Vagina (tissue), 2 donors: ENCODE measurements around the gene TEX54. TPM values are rescaled to one million over a fixed set of nuclear protein-coding genes. Genes with fewer than 3 reads are reported as not detected.
A peak's percentile ranks its signal among the peaks of the same experiment; 100 is the strongest.

ENCODE experiments used
- DNase-seq, 2 donors: peaks; one replicate each; pipeline ENCODE4 v3.0.0-alpha.2; 2017; ENCODE audit errors: extremely low spot score in 2 of 2
- H3K27ac ChIP-seq: fragments of 200-600 bp; sonication (generic); one replicate; pipeline ENCODE4 v1.5.1; 2019
- H3K27me3 ChIP-seq: fragments of 200-600 bp; sonication (generic); one replicate; pipeline ENCODE4 v1.5.1; 2019
- H3K36me3 ChIP-seq, 2 donors: fragments of 200-600 bp; sonication (generic); one replicate each; pipeline ENCODE4 v1.5.1; 2017 to 2019
- H3K4me1 ChIP-seq: fragments of 200-600 bp; sonication (generic); one replicate; pipeline ENCODE4 v1.5.1; 2019
- H3K4me3 ChIP-seq, 2 donors: fragments of 200-600 bp; sonication (generic); 1 replicate in 1 of 2; 2 replicates in 1 of 2; pipeline ENCODE4 v1.5.1; 2016 to 2019
- H3K9me3 ChIP-seq: fragments of 200-600 bp; sonication (generic); one replicate; pipeline ENCODE4 v1.5.1; 2019
- POLR2A ChIP-seq, 2 donors: fragments of 450-650 bp; IDR thresholded peaks; one replicate each; pipeline ENCODE4 v1.6.1; 2017; ENCODE audit warnings: antibody characterized with exemption in 2 of 2, mild to moderate bottlenecking in 2 of 2, moderate library complexity in 2 of 2
- POLR2AphosphoS5 ChIP-seq, 2 donors: sonication (generic); formaldehyde crosslinking; IDR thresholded peaks; one replicate each; pipeline ENCODE4 v1.9.0; 2017; ENCODE audit warnings: antibody characterized with exemption in 2 of 2, mild to moderate bottlenecking in 2 of 2, low read depth in 1 of 2; ENCODE audit not compliant: insufficient read depth in 1 of 2
- intact Hi-C: fragments of 100-400 bp; cut with DNase I; formaldehyde crosslinking; loops from one replicate; pipeline ENCODE4 v1.15.1; 2023
- total RNA-seq: library from RNA; depleted of rRNA; stranded (reverse); fragments of >200 nt; gene quantifications from one replicate; pipeline ENCODE4 v1.2.3, GENCODE V29; 2016
- TF ChIP-seq, protein P1 (sequence below), 3 experiments: fragments of 450-650 bp in 2 of 3; fragments of 200-600 bp in 1 of 3; sonication (generic) in 1 of 3; IDR thresholded peaks; one replicate each; pipeline ENCODE4 v1.5.1; 2017 to 2019; ENCODE audit warnings: antibody characterized with exemption in 3 of 3, mild to moderate bottlenecking in 2 of 3, moderate library complexity in 2 of 3

TEX54 gene
- total RNA-seq, 1 donor from 2014 or later: not detected

DNA sequence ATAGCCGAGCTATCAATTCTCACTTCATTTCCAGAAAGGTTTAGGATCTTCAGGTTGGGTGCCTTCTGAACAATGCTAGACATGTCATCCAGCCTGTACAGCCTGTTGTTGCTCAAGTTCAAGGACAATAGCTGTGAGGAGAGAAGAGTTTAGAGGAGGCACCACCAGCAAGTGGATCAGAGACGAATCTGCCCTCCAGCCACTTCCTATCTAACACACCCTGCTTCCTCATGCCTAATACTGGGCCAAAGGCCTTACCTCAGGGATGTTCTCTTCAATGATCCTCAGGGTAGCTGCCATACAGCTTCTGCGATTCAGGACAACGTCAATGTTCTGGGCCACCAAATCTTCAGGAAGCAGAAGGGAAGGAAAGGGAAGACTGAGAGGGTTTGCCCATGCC lies 31.6 kb downstream of the TEX54 start:
- H3K4me3 ChIP-seq: no peak overlapping the region
- H3K9me3 ChIP-seq: no peaks in the 10 kb centered on the region
- peaks cover 6 to 77% of the 10 kb centered on the region in 2 donors for H3K36me3 ChIP-seq
- intact Hi-C loops: loop anchor here (5.0 kb wide), 1 partner anchor 36 kb away; the partner anchor contains the start of gene WDR74
- H3K27me3 ChIP-seq: no peaks in the 10 kb centered on the region
- TF ChIP-seq POLR2AphosphoS5 (IDR thresholded peaks at IDR 0.05; ENCODE audit: insufficient read depth in 1 of 2, low read depth in 1 of 2) (no peak), POLR2A (IDR thresholded peaks at IDR 0.05) (no peak)
- TF ChIP-seq, protein P1, sequence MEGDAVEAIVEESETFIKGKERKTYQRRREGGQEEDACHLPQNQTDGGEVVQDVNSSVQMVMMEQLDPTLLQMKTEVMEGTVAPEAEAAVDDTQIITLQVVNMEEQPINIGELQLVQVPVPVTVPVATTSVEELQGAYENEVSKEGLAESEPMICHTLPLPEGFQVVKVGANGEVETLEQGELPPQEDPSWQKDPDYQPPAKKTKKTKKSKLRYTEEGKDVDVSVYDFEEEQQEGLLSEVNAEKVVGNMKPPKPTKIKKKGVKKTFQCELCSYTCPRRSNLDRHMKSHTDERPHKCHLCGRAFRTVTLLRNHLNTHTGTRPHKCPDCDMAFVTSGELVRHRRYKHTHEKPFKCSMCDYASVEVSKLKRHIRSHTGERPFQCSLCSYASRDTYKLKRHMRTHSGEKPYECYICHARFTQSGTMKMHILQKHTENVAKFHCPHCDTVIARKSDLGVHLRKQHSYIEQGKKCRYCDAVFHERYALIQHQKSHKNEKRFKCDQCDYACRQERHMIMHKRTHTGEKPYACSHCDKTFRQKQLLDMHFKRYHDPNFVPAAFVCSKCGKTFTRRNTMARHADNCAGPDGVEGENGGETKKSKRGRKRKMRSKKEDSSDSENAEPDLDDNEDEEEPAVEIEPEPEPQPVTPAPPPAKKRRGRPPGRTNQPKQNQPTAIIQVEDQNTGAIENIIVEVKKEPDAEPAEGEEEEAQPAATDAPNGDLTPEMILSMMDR (IDR thresholded peaks at IDR 0.05): no peak
- DNase-seq: no peak
- H3K27ac ChIP-seq: no peak overlapping the region
- peaks cover 33% of the 10 kb centered on the region for H3K4me1 ChIP-seq

DNA sequence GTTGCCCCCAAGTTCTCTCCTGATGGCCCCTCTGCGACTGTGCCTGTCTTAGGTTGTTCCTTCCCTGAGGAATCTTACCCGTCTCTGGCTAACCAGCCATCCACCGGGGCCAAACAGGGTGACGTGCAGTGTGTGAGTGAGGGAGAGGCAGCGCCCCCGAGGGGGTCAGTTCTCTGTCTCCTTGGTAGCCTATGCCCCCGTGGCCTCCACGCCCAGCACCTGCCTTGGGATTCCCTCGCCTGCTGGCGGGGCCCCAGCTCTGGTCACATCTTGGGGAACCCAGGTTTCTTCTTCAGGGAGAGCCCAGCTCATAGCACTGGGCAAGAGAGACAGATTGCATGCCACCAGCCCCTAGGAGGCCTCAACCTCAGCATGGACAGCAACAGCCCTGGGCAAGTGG lies 33.2 kb downstream of the TEX54 start:
- Histone ChIP-seq H3K27me3 (no peaks in the 10 kb centered on the region), H3K36me3 (peaks cover 6 to 93% of the 10 kb centered on the region in 2 donors), H3K27ac (no peak overlapping the region), H3K4me3 (no peak overlapping the region), H3K4me1 (peaks cover 25% of the 10 kb centered on the region), H3K9me3 (no peaks in the 10 kb centered on the region)
- no peak for DNase-seq
- TF ChIP-seq POLR2A (IDR thresholded peaks at IDR 0.05): no peak
- TF ChIP-seq POLR2AphosphoS5 (IDR thresholded peaks at IDR 0.05; ENCODE audit: insufficient read depth in 1 of 2, low read depth in 1 of 2): no peak
- TF ChIP-seq, protein P1 (IDR thresholded peaks at IDR 0.05): no peak
- intact Hi-C loops: no loop called here

DNA sequence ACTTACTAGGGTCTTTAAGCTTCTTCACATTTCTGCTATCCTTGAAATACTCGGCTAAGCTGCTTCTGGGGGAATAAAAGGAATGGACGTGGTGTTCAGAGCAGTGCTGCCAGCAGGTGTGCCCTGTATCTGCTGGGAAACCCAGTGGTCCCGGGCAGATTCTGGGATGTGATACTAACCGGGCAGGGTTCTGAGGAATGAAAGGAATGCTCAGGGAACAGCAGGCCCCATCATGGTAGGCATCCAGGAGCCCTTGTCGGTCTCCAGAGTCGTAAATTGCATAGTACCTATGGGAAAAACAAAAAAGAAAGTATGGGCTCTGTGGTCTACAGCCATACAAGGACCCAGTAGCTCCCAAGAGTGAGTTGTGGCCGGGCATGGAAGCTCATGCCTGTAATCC lies 36.4 kb downstream of the TEX54 start:
- H3K36me3 ChIP-seq: peaks cover 0 to 90% of the 10 kb centered on the region in 2 donors
- H3K4me1 ChIP-seq: peaks cover 12% of the 10 kb centered on the region
- no peaks in the 10 kb centered on the region for H3K9me3 ChIP-seq
- H3K27me3 ChIP-seq: no peaks in the 10 kb centered on the region
- TF ChIP-seq POLR2A (IDR thresholded peaks at IDR 0.05) (no peak), POLR2AphosphoS5 (IDR thresholded peaks at IDR 0.05; ENCODE audit: insufficient read depth in 1 of 2, low read depth in 1 of 2) (no peak)
- TF ChIP-seq, protein P1 (IDR thresholded peaks at IDR 0.05): no peak
- DNase-seq: no peak
- H3K4me3 ChIP-seq: no peak overlapping the region
- intact Hi-C loops: no loop called here
- no peak overlapping the region for H3K27ac ChIP-seq

DNA sequence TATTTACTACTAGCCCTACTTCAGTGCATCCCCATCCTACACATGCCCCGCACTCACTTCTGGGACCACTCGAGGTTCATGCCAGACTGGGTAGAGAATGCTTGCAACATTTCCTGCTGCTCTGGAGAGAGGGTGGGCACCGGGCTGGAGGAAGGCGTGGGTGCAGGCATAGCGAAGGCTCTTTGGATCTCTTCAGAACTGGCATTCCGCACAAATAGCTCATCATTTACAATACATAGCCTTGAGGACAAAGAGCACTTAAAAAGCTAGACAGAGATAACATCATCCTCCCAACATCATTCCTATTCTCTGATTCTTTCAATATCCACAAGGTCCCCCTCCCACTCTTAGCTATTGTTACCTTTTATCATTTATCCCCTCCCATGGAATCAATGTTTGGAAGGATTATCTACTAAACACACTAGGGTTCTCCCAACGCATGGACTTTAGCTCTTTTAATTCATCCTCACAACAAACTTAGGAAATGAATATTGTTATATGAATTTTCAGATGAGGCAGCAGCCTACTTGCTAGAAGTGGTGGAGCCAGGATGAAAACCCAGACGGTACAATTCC lies 38.4 kb downstream of the TEX54 start:
- Histone ChIP-seq H3K27me3 (no peaks in the 10 kb centered on the region), H3K4me3 (no peak overlapping the region), H3K36me3 (peaks cover 0 to 71% of the 10 kb centered on the region in 2 donors), H3K27ac (no peak overlapping the region), H3K4me1 (peaks cover 32% of the 10 kb centered on the region), H3K9me3 (no peaks in the 10 kb centered on the region)
- no peak for TF ChIP-seq POLR2A (IDR thresholded peaks at IDR 0.05)
- TF ChIP-seq POLR2AphosphoS5 (IDR thresholded peaks at IDR 0.05; ENCODE audit: insufficient read depth in 1 of 2, low read depth in 1 of 2): no peak
- TF ChIP-seq, protein P1 (IDR thresholded peaks at IDR 0.05): no peak
- DNase-seq: no peak
- intact Hi-C loops: no loop called here

DNA sequence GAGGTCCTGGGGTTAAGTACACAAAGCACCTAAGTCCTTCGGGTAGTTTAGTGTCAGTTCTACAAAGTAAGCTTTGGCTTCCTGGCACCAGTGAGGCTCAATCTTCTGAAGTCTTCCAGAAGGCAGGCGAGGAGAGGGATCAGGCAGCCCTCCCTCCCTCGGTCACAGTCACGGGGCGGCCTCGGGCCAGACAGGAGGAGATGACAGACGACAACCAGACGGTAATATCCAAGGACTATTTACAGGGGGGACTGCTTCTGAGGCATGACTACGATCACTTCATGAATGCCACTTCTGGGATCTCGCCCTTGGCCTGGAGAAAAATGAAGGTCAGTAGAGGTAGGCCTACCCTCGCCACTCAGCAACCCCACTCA lies 40.5 kb downstream of the TEX54 start:
- no peak for DNase-seq
- peak overlapping the region; percentile 54 to 89 for H3K4me3 ChIP-seq
- no peaks in the 10 kb centered on the region for H3K9me3 ChIP-seq
- H3K4me1 ChIP-seq: peaks cover 47% of the 10 kb centered on the region
- H3K27ac ChIP-seq: peak overlapping the region; percentile 81
- H3K27me3 ChIP-seq: no peaks in the 10 kb centered on the region
- intact Hi-C loops: no loop called here
- peaks cover 0 to 50% of the 10 kb centered on the region in 2 donors for H3K36me3 ChIP-seq
- TF ChIP-seq POLR2AphosphoS5 (IDR thresholded peaks at IDR 0.05; ENCODE audit: insufficient read depth in 1 of 2, low read depth in 1 of 2) (no peak), POLR2A (IDR thresholded peaks at IDR 0.05) (no peak)
- TF ChIP-seq, protein P1 (IDR thresholded peaks at IDR 0.05): no peak
